ENCODE measurements around the gene RELB.
"Not testable (repeated sequence)": the region's sequence is repeated elsewhere in the genome, so short reads cannot be mapped to it uniquely, and the experiment has no call there.

Gene RELB

DNA sequence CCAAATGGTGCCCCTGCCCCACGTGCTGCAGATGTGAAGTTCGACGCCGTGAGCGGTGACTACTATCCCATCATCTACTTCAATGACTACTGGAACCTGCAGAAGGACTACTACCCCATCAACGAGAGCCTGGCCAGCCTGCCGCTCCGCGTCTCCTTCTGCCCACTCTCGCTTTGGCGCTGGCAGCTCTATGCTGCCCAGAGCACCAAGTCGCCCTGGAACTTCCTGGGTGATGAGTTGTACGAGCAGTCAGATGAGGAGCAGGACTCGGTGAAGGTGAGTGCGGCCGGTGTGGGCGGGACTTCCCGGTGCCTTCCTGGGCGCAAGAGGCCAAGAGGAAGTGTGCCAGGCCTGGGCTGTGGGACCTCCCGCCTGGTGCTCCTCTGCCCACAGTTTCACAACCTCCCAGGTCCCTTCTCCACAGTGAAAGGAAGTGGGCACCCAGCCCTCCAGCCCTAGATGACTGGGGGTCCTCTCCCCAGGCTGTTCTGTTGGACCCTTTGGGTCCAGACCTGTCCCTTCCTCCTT, 14.1 kb upstream of the RELB start:
- DNase-seq (ENCODE audit: low spot score) = no peak

DNA sequence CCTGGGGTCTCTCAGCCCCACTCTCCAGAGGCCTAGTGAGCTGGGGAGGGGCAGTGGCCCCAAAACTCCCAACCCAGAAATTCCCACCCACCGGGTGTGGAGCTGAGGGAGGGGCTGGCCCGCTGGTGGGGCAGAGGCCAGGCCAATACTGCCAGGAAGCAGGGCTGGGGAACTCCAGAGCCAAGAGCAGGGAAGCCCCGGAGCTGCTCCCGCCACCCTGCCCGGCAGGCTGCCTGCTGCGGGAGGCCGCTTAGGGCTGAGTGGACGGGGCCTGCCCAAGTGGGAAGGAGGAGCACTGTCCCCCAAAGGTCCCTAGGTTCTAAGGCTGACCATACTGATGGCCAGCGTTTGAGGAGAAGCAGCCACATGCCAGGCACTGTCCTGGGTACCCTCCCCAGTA, 13.0 kb upstream of the RELB start:
- no peak for DNase-seq (ENCODE audit: low spot score)

DNA sequence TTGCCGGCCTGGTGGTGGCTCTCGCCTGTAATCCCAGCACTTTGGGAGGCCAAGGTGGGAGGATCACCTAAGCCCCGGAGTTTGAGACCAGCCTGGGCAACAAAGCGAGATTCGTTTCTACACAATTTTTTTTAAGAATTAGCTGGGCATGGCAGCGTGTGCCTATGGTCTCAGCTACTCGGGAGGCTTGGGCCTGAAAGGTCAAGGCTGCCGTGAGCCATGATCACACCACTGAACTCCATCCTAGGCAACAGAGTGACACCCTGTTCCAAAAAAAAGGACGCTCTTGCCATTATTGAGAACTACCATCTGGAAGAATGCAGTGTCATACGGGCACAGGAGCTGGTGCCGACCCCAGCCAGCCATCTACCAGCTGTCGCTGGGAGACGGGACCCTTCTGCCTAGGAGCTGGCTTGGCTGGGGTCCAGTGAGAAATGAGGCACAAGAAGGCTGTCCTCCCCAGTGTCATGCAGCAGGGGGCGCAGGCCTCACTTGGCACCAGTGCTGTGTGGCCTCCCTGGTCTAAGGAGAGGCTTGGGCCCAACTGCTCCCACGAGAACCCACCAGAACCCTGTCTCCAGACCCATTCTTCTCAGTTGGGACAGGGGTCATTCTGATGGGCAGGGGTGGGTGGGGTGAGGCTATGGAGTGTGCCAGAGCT, 12.2 kb upstream of the RELB start:
- DNase-seq (ENCODE audit: low spot score) = peak; percentile 52

DNA sequence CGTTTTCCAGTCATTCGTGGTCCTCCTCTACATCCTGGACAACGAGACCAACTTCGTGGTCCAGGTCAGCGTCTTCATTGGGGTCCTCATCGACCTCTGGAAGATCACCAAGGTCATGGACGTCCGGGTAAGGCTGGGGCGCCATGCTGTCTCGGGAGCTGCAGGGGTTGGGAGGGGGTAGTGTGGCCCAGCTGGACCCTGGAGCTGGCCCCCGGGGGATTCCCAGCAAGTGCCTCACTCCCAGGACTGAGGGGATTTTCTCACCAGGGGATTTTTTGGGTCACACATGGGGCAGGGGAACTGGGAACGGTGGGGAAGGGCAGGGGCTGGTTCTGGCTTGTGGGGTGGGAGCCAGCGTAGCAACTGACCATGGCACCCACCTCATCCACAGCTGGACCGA, 10.8 kb upstream of the RELB start:
- DNase-seq (ENCODE audit: low spot score) = no peak

DNA sequence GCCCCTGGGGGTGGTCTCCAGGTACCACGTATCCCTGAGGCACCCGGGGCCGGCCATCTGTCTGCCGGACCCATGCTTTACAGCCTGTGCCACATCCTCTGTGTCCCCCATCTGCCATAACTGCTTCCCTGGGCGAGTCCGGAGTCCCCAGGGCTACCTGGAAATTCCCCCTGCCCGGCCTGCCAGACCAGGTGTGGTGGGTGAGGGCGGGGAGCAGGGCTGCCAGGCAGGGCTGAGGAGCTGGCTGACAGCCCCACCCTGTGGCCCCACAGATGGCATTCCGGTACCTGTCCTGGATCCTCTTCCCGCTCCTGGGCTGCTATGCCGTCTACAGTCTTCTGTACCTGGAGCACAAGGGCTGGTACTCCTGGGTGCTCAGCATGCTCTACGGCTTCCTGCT, 10.3 kb upstream of the RELB start:
- no peak for DNase-seq (ENCODE audit: low spot score)

DNA sequence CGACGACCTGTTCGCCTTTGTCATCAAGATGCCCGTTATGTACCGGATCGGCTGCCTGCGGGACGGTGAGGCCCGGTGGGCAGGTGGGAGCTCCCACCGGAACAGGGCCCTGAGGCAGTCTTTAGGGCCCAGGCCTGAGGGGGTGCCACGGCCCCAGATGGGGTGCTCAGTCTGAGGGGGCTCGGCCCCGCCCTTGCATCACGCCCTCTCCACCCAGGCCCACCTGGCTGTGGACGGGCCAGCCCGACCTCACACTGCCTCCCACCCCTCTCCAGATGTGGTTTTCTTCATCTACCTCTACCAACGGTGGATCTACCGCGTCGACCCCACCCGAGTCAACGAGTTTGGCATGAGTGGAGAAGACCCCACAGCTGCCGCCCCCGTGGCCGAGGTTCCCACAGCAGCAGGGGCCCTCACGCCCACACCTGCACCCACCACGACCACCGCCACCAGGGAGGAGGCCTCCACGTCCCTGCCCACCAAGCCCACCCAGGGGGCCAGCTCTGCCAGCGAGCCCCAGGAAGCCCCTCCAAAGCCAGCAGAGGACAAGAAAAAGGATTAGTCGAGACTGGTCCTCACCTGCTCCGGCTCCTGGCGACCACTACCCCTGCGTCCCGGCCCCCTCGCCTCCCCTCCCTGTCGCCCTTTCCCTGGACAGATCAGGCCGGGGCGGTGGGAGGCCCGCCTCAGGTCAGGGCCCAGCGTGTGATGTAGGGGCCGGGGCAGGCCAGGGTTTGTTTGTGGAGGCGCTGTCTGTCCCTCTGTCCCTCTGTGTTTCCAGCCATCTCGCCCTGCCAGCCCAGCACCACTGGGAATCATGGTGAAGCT, 8.7 kb upstream of the RELB start:
- DNase-seq (ENCODE audit: low spot score) = no peak

DNA sequence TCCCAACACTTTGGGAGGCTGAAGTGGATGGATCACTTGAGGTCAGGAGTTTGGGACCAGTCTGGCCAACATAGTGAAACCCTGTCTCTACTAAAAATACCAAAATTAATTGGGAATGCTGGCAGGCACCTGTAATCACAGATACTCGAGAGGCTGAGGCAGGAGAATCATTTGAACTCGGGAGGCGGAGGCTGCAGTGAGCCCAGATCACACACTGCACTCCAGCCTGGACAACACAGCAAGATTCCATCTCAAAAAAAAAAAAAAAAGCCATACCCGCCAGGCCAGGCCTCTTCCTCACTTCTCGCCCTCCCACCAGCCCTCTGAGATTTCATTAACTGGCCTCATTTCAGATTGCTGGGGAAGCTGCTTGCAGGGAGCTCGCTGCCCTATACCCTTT, 7.7 kb upstream of the RELB start:
- DNase-seq (ENCODE audit: low spot score) = no peak

DNA sequence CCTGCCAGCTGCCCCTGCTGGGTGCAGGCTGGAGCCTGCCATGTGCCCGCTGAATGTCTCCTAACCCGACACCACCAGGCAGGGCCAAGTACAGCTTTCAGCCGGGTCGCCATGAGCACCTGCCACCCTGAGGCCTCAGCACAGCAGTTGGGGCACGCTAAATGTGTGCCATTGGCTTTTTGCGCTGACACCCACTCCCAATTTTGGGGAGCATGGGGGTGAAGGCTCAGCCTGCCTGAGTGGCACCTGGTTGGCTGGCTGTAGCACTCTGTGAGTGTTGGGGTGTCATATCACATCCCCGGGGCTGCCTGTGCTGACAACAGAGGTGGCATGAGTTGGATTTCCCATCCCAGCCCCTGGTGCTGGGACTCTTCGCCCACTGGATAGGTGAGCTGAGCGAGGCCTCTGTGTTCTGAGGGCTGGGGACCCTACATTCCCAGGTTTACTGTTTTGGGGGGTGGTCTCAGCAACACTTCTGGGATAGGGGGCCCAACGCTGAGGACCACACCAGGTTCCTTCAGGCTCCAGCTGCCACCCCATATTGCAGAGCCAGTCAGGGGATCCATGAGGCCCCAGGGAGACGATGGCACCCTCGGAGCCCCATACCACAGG, 7.2 kb upstream of the RELB start:
- DNase-seq (ENCODE audit: low spot score) = no peak

DNA sequence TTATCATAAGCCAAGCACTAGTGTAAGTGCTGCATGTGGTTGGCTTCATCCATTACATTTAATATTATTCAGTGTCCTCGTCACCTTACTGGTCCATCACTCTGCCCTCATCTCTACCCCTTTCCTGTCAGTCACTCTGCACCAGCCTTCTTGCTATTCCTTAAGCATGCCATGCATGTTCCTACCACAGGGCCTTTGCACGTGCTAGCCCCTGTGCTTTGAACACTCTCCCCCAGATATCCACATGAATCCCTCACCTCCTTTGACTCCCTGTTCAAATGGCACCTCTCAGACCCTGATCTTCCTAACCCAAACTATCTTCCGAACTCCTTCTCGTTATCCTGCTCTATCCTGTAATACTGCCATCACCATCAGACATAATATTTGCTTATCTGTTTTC, 3.2 kb upstream of the RELB start:
- DNase-seq (ENCODE audit: low spot score) = no peak

DNA sequence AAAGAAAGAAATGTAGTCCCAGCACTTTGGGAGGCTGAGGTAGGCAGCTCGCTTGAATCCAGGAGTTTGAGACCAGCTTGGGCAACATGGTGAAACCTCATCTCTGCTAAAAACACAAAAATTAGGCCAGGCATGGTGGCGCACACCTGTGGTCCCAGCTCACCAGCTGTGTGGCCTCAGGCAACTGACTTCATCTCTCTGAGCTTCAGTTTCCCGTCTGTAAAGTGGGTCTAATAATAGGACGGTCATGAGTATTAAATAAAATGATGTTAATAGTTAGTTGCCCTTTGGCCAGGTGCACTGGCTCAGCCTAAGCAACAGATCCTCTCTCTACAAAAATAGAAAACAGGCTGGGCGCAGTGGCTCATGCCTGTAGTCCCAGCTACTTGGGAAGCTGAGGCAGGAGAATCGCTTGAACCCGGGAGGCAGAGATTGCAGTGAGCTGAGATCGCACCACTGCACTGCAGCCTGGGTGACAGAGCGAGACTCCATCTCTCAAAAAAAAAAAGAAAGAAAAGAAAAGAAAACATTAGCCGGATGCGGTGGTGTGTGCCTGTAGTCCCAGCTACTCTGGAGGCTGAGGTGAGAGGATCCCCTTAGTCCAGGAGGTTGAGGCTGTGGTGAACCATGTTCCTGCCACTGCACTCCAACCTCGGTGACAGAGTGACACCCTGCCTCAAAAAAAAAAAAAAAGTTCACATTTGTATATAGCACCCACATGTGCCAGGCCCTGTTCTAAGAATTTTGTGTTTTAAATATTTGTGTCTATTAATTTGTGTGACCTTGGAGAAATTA, 1.9 kb upstream of the RELB start:
- DNase-seq (ENCODE audit: low spot score) = not testable (repeated sequence)

DNA sequence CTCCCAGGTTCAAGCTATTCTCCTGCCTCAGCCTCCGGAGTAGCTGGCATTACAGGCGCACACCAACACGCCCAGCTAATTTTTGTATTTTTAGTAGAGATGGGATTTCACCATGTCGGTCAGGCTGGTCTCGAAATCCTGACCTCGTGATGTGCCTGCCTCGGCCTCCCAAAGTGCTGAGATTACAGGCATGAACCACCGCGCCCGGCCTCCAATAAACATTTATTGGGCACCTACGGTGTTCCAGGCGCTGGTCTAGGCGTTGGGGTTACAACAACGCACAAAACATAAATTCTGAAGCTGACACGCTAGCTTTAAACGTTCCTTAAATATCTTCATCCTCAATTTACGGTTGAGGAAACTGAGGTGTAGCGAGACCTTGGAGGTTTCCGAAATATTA, 599 bp upstream of the RELB start:
- not testable (repeated sequence) for DNase-seq (ENCODE audit: low spot score)

DNA sequence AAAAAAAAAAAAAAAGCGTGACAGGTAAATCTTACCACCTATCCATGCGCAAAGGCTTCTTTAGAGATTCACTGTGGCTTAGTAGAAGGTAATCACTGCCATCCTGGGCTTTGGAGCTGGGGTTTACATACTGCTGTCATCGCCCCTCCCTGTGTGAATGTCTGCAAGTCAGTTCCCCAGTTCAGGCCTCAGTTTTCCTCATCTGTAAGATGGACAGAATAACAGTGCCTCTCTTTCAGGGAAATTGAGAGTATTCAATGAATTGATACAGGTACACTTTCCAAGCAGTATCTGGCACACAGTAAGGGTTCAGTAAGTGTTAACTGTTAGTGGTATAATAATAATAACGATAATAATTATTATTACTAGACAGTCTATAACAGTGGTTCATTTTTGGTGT, 2.2 kb downstream of the RELB start:
- DNase-seq (ENCODE audit: low spot score) = no peak

DNA sequence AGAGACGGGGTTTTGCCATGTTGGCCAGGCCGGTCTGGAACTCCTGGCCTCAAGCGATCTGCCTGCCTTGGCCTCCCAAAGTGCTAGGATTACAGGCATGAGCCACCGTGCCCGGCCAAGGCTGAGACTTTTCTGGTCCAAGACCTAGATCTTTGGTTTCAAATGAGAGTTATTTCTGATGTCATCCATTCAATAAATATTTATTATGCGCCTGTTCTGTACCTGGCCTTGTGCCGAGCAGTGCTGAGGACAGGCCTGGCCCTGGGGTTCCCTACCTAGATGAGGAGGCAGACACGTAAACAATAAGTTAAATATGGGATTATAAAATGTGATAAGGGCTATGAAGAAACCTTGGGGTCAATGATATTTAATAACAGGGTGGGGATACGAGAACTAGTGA, 4.5 kb downstream of the RELB start:
- no peak for DNase-seq (ENCODE audit: low spot score)

DNA sequence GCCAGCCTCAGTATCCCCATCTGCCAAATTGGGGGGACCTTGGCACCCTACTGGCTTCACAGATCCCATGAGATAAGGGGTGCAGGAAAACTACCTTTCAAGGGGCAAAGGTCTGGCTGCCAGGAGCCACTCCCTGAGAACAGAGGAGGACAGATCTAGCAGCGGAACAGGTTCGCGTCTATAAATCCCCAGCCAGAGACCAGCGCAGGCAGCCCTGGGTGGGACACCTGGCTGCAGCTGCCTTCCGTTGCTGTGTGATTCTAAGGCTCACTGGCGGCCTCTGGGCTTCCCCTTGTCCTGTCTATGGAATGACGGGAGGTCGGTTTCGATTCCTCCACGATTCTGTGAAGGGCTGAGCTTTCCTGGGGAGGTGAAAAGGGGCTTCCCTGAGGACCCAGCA, 7.3 kb downstream of the RELB start:
- no peak for DNase-seq (ENCODE audit: low spot score)

DNA sequence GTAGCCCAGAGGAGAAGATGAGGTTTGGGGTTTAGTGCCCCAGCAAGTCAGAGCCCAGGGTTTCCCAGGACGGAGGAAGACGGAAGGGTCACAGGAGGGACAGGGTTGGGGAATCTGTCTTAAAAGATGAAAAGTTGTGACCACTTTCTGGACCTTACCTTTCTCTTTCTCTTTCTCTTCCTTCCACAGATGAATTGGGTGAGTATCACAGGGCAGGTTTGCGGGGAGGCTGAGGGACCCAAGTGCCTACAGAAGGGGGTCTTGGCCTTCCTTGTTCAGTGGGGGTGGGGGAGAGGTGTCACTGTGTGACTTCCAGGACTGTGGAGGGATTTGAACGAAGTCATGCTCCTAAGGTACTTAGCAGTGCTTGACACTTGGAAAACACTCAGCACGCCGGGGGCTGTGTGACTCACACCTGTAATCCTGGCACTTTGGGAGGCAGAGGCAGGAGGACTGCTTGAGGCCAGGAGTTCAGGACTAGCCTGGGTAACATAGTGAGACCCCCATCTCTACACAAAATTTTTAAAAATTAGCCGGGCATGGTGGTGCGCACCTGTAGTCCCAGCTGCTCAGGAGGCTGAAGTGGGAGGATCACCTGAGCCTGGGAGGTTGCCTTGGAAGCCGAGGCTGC, 8.5 kb downstream of the RELB start:
- no peak for DNase-seq (ENCODE audit: low spot score)

DNA sequence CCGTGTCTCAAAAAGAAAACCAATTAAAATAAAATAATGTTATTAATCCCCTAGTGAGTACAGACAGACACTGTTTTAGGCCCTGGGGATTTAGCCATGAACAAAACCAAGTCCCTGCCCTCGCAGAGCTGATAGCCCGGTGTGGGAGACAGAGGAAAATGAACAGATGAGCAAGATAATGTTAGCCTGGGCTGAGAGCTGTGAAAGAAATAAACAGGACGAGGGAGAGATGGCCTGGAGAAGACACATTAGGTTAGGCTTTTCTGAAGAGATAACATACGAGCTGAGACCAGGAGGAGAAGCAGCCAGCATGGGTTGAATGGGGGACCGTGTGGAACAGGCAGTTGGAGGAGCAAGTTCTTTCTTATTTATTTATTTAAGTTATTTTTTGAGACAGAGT, 9.0 kb downstream of the RELB start:
- no peak for DNase-seq (ENCODE audit: low spot score)

DNA sequence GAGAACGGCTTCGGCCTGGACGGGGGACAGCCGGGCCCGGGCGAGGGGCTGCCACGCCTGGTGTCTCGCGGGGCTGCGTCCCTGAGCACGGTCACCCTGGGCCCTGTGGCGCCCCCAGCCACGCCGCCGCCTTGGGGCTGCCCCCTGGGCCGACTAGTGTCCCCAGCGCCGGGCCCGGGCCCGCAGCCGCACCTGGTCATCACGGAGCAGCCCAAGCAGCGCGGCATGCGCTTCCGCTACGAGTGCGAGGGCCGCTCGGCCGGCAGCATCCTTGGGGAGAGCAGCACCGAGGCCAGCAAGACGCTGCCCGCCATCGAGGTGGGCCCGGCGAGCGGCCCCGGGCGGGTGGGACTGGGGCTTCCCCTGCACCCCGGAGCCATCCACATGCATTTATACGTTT, 10.7 kb downstream of the RELB start:
- no peak for DNase-seq (ENCODE audit: low spot score)

DNA sequence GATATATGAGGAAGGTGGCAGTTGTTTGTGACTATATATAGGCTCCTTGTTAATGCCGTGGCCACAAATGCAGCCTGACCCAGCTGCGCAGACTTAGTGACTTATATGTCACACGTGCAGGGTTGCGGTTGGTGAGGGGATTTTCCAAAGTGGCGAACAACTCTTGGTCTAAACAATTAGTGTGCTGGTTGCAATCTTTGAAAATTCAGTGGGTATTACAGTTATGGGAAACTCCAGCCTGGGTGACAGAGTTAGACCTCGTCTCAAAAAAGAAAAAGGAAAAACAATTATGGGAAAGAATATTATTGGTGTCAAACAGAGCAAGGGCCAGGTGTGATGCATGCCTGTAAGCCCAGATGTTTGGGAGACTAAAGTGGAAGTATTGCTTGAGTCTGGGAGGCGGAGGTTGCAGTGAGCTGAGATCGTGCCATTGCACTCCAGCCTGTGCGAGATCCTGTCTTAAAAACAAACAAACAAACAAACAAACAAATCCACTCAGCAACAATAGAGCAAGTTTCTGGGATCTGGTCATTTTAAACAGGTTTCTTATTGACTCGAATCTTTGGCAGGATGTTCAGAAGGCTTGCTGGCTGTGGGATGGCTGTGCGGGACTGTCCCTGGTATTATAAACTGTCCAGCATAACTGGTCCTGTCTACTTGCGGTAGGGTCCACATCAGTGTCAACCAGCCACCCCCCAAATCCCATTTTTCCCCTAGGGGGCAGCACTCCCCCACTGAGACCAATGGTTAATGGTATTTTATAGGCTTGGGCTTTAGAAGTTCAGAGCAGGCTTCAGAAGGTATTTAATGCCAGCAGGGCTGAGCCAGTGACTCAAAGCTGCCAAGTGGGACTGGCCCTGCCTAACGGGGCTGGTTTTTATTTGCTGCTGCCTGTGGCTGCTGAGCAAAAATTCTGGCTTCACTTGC, 15.4 kb downstream of the RELB start:
- peak; percentile 71 for DNase-seq (ENCODE audit: low spot score)

DNA sequence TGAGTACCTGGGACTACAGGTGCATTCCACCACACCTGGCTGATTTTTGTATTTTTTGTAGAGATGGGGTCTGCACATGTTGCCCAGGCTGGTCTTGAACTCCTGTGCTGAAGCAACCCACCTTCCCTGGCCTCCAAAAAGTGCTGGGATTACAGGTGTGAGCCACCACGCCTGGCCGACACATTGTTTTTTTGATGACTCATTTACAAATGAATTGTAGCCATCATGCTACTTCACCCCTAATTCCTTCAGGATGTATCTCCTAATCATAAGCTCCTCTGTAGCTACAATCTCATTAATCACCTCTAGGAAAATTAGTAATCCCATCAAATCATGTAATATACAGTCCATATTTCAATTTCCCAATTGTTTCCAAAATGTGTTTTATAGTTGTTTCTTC, 17.9 kb downstream of the RELB start:
- DNase-seq (ENCODE audit: low spot score) = no peak

DNA sequence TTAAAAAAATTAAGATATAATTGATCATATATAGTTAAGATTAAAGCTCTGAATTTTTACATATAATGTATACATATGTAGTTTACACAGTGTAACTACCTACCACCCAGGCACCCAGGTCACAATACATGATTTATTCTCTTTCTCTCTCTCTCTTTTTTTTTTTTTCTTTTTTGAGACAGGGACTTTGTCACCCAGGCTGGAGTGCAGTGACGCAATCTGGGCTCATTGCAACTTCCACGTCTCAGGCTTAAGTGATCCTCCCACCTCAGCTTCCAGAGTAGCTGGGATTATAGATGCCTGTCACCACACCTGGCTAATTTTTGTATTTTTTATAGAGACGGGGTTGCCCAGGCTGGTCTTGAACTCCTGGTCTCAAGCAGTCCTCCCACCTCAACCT, 18.8 kb downstream of the RELB start:
- no peak for DNase-seq (ENCODE audit: low spot score)

DNA sequence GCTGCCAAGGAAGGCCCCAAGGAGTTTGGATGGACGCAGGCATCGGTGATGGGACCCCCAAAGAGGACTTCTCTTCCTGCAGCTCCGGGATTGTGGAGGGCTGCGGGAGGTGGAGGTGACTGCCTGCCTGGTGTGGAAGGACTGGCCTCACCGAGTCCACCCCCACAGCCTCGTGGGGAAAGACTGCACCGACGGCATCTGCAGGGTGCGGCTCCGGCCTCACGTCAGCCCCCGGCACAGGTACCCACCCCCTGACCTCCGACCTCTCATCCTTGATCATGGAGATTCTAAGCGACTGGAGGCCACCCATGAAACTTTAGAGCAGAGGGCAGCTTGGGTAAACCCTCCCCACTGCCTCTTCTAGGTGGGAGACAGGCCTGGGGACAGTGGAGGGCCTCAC, 20.7 kb downstream of the RELB start:
- DNase-seq (ENCODE audit: low spot score) = no peak

Data from CD4-positive, alpha-beta T cell treated with Interleukin-6 at 100 ng/mL for 8 hours (primary cell).